ENCODE data around the gene KYNU. TPM values are rescaled to one million over a fixed set of nuclear protein-coding genes. Genes with fewer than 3 reads are reported as not detected.
"Not testable (repeated sequence)": the region's sequence is repeated elsewhere in the genome, so short reads cannot be mapped to it uniquely, and the experiment has no call there.

The KYNU gene
- total RNA-seq, 1 donor from 2014 or later: 1.3 TPM

DNA sequence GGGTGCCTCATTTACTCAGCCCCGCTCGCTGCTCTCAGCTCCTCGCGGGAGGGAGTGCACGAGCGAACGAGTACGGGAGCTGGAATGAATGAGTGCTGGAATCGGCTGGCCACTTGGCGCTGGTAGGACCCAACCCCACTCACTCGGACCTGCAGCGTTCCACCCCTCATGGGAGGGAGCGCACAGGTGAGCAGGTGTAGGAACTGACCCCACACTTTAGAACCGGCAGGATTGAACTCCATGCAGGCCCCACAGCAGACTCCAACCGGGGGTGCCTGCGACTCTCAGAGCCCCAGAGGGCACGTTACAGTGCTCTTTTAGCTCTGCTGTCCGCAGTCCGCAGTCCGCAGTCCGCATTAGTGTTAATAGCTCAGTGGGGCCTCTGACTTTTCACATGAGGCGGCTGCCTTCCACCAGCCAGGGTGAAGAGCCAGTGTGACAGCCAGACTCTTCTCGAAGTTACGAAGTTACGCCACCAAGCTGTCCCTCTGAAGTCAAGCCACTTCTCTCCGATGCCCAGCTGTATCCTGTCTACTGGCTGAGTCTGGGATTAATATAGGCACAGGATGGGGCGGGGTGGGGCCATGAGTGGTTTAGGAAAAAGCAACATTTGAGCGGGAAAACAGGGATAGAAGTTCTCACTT lies 149.1 kb downstream of the KYNU start:
- DNase-seq (ENCODE audit: low read depth): no peak
- no peak overlapping the region for H3K4me3 ChIP-seq (ENCODE audit: low read depth, low read length)
- TF ChIP-seq, protein P1, sequence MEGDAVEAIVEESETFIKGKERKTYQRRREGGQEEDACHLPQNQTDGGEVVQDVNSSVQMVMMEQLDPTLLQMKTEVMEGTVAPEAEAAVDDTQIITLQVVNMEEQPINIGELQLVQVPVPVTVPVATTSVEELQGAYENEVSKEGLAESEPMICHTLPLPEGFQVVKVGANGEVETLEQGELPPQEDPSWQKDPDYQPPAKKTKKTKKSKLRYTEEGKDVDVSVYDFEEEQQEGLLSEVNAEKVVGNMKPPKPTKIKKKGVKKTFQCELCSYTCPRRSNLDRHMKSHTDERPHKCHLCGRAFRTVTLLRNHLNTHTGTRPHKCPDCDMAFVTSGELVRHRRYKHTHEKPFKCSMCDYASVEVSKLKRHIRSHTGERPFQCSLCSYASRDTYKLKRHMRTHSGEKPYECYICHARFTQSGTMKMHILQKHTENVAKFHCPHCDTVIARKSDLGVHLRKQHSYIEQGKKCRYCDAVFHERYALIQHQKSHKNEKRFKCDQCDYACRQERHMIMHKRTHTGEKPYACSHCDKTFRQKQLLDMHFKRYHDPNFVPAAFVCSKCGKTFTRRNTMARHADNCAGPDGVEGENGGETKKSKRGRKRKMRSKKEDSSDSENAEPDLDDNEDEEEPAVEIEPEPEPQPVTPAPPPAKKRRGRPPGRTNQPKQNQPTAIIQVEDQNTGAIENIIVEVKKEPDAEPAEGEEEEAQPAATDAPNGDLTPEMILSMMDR (conservative IDR thresholded peaks at IDR 0.05; ENCODE audit: low read depth, low read length): no peak

DNA sequence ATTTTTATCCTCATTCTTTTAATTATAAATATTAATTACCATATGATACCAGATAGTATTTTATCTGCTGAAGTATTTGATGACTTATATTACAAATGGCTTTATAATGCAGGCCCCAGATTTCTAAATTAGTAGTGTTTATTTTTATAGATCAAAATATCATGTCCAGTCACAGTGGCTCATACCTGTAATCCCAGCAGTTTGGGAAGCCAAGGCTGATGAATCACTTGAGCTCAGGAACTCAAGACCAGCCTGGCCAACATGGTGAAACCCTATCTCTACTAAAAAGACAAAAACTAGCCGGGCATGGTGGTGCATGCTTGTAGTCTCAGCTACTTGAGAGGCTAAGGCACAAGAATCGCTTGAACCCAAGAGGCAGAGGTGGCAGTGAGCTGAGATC lies 151.7 kb downstream of the KYNU start:
- TF ChIP-seq, protein P1 (conservative IDR thresholded peaks at IDR 0.05; ENCODE audit: low read depth, low read length): no peak
- no peak for DNase-seq (ENCODE audit: low read depth)
- no peak overlapping the region for H3K4me3 ChIP-seq (ENCODE audit: low read depth, low read length)

DNA sequence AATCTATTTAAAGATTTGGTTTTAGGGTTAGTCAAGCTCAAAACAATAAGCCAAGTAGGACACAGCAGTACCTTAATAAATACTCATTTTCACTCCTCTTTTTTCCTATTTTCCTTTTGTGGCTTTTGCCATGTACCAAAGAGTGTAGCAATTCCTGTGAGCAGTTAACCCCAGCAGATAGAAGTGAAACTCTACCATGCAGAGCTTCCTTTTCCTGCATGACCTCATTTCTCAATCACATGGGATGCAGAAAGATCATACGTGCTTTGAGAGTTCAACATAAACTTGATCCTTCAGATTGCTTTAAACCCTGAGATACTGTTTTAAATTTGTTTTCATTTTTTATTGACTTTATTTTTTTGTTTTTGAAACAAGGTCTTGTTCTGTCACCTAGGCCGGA lies 152.7 kb downstream of the KYNU start:
- H3K4me3 ChIP-seq (ENCODE audit: low read depth, low read length): no peak overlapping the region
- TF ChIP-seq, protein P1 (conservative IDR thresholded peaks at IDR 0.05; ENCODE audit: low read depth, low read length): no peak
- DNase-seq (ENCODE audit: low read depth): no peak

DNA sequence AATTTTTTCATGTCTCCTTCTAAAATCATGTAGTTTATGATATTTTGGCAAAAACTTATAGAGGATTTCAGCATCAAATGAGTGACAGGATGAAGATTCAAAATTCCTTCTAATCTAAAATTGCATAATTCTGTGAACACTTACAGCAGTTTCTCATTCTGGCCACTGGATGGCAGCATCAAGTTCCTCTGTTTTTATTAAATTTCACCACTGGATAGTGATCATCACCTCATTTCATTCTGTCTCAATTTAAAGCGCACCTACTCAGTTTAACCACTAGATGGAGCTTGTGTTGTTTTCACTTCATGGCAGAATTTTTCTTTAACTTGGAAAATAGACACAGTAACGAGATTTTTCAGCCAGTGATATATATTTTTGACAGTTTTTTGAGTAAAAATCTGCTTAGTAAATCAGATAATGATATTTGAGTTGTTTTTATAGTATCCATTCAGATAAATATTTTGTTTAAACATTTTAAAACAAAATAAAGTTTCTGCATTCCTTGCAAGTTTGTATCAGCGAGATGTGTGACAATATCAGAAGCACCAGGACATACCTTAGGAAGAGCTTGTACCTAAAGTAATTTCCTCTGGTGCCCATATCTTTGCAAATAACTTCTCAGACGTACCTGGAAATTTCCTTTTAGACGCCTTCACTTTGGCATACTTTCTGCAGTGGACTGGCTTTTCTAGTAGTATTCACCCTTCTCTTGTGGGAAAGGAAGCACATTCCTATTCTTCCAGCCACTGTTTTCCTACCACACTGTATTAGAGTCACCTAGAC lies 157.0 kb downstream of the KYNU start:
- peak; percentile 44 for DNase-seq (ENCODE audit: low read depth)
- TF ChIP-seq, protein P1 (conservative IDR thresholded peaks at IDR 0.05; ENCODE audit: low read depth, low read length): peak; percentile 99
- no peak overlapping the region for H3K4me3 ChIP-seq (ENCODE audit: low read depth, low read length)

DNA sequence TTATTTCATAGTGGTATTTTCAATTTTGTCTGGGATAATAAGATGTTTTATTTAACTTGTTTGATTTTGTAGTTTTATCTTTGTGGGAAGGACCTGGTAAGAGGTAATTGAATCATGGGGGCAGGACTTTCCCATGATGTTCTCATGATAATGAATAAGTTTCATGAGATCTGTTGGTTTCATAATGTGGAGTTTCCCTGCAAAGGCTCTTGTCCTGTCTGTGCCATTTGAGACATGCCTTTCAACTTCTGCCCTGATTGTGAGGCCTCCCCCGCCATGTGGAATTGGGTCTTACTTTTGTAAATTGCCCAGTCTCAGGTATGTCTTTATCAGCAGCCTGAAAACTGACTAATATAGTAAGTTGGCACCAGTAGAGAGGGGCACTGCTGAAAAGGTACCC lies 174.0 kb downstream of the KYNU start:
- DNase-seq (ENCODE audit: low read depth): no peak
- TF ChIP-seq, protein P1 (conservative IDR thresholded peaks at IDR 0.05; ENCODE audit: low read depth, low read length): no peak
- H3K4me3 ChIP-seq (ENCODE audit: low read depth, low read length): no peak overlapping the region

DNA sequence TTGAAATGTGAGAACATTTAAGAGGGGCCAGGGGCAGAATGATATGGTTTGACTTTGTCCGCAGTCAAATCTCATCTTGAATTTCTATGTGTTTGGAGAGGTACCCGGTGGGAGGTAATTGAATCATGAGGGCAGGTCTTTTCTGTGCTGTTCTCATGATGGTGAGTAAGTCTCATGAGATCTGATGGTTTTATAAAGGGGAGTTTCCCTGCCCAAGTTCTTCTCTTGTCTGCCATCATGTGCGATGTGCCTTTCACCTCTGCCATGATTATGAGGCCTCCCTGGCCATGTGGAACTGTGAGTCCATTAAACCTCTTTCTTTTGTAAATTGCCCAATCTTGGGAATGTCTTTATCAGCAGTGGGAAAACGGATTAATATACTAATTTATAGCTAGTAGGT lies 176.0 kb downstream of the KYNU start:
- DNase-seq (ENCODE audit: low read depth); H3K4me3 ChIP-seq (ENCODE audit: low read depth, low read length): not testable (repeated sequence)

DNA sequence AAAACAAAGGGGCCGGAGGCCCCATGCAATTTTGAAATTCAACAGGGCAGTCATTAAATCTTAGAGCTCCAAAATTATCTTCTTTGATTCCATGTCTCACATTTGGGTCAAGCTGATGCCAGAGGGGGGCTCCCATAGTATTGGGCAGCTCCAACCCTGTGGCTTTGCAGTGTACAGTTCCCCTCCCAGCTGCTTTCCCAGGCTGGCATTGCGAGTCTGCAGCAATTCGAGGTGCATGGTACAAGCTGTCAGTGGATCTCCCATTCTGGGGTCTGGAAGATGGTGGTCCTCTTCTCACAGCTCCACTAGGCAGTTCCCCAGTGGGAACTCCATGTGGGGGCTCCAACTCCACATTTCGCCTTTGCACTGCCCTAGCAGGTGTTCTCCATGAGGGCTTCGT lies 179.1 kb downstream of the KYNU start:
- no peak overlapping the region for H3K4me3 ChIP-seq (ENCODE audit: low read depth, low read length)
- no peak for DNase-seq (ENCODE audit: low read depth)
- TF ChIP-seq, protein P1 (conservative IDR thresholded peaks at IDR 0.05; ENCODE audit: low read depth, low read length): no peak

Measured in epithelial cell of proximal tubule (primary cell).